GM12864 (cell line): Measurements from ENCODE around the gene ACTR3C.

Experiments
- DNase-seq: peaks from one replicate; pipeline ENCODE4 v3.0.0-alpha.2; 2011; ENCODE audit warnings: low read depth
- H3K4me3 ChIP-seq: 2 replicates; pipeline ENCODE4 v1.5.1; 2011; ENCODE audit warnings: mild to moderate bottlenecking, low read depth, low read length, control low read depth
- CTCF ChIP-seq: IDR thresholded peaks from 2 replicates; pipeline ENCODE4 v1.5.1; 2011; ENCODE audit warnings: low read depth, mild to moderate bottlenecking, moderate library complexity, low read length, control low read depth, inconsistent platforms; ENCODE audit errors: missing control alignments

Gene ACTR3C

GRCh38 chr7:150335774-150336112 is 12.4 kb upstream of the ACTR3C start:
- no peak for TF ChIP-seq CTCF
- H3K4me3 ChIP-seq: no peak overlapping the region
- no peak for DNase-seq

GRCh38 chr7:150335108-150335773 is 11.9 kb upstream of the ACTR3C start:
- TF ChIP-seq CTCF: no peak
- DNase-seq: no peak
- H3K4me3 ChIP-seq: no peak overlapping the region

GRCh38 chr7:150334108-150334507 is 10.8 kb upstream of the ACTR3C start:
- no peak for TF ChIP-seq CTCF
- no peak for DNase-seq
- no peak overlapping the region for H3K4me3 ChIP-seq

GRCh38 chr7:150333659-150334058 is 10.3 kb upstream of the ACTR3C start:
- DNase-seq: no peak
- no peak for TF ChIP-seq CTCF
- no peak overlapping the region for H3K4me3 ChIP-seq

GRCh38 chr7:150332852-150333635 is 9.7 kb upstream of the ACTR3C start:
- H3K4me3 ChIP-seq: no peak overlapping the region
- TF ChIP-seq CTCF: no peak
- no peak for DNase-seq

- TF ChIP-seq CTCF: no peak
- DNase-seq: no peak
These were observed 7.0 kb upstream of the ACTR3C start for GRCh38 chr7:150330211-150330885.

More at GRCh38 chr7:150330211-150330885, 7.0 kb upstream of the ACTR3C start:
- no peak overlapping the region for H3K4me3 ChIP-seq
